Adrenal gland (tissue), 12 donors: ENCODE measurements around the gene SHISA7. TPM values are rescaled to one million over a fixed set of nuclear protein-coding genes. Genes with fewer than 3 reads are reported as not detected.

Source experiments
- DNase-seq, 7 donors: peaks; one replicate each; pipeline ENCODE4 v3.0.0-alpha.2; 2019 to 2020
- H3K27ac ChIP-seq, 5 donors: fragments of 200-600 bp; sonication (generic) in 4 of 5; 1 replicate in 3 of 5; 2 replicates in 2 of 5; pipeline versions ENCODE4 v1.5.1 to v1.8.0; 2016 to 2020; ENCODE audit warnings: mild to moderate bottlenecking in 1 of 5
- H3K27me3 ChIP-seq: fragments of 200-600 bp; 2 replicates; pipeline ENCODE4 v1.8.0; 2021
- H3K36me3 ChIP-seq, 2 donors: fragments of 200-600 bp; replicated peaks in 1 of 2; 1 replicate in 1 of 2; 2 replicates in 1 of 2; pipeline versions ENCODE4 v1.5.1 to v1.8.0; 2018 to 2022
- H3K4me1 ChIP-seq, 2 donors: fragments of 200-600 bp; replicated peaks in 1 of 2; 1 replicate in 1 of 2; 2 replicates in 1 of 2; pipeline versions ENCODE4 v1.5.1 to v1.8.0; 2018 to 2021
- H3K4me3 ChIP-seq, 4 donors: fragments of 200-600 bp; sonication (generic) in 3 of 4; one replicate each; pipeline ENCODE4 v1.5.1; 2016 to 2018
- H3K9me3 ChIP-seq, 3 donors: fragments of 200-600 bp; sonication (generic) in 1 of 3; replicated peaks in 1 of 3; 1 replicate in 2 of 3; 2 replicates in 1 of 3; pipeline versions ENCODE4 v1.5.1 to v1.8.0; 2016 to 2021
- POLR2A ChIP-seq, 2 donors: fragments of 450-650 bp; IDR thresholded peaks; one replicate each; pipeline ENCODE4 v1.6.1; 2017; ENCODE audit warnings: antibody characterized with exemption in 2 of 2, mild to moderate bottlenecking in 2 of 2, moderate library complexity in 1 of 2
- WGBS, 4 donors: extraction: QIAGEN DNeasy Blood & Tissue Kit in 2 of 4; methylation state at CpG; one replicate each; pipeline versions ENCODE4 v1.1.5 to v1.1.7; 2013 to 2017; 5-methylcytosine and 5-hydroxymethylcytosine counted together
- intact Hi-C, 2 donors: fragments of 100-400 bp; cut with DNase I; formaldehyde crosslinking; loops; one replicate each; pipeline versions ENCODE4 v1.14.1 to v1.15.0; 2022 to 2023
- polyA plus RNA-seq, 3 donors: library from polyadenylated mRNA; stranded (reverse); fragments of 200-250 nt in 2 of 3; fragments of 350-450 nt in 1 of 3; fragmentation: Illumina TruSeq in 1 of 3; extraction: RNeasy Lipid Tissue Mini Kit (QIAGEN cat#74804) in 1 of 3; gene quantifications; one replicate each; pipeline ENCODE4 v1.2.3, GENCODE V29; 2013 to 2014
- total RNA-seq, 9 donors: library from RNA; depleted of rRNA in 4 of 9; stranded (reverse); fragments of >200 nt in 4 of 9; fragments of 120-200 nt in 1 of 9; fragmentation: NEBNext Ultra II Directional in 1 of 9; extraction: Animal tissue kit (Norgen Biotek cat#: 25700) in 1 of 9; gene quantifications; one replicate each; pipeline versions ENCODE4 v1.1.0 to v1.2.4, GENCODE V29; 2013 to 2023
- TF ChIP-seq, protein P1 (sequence below), 6 experiments: fragments of 450-650 bp in 4 of 6; fragments of 200-600 bp in 2 of 6; sonication (generic) in 1 of 6; IDR thresholded peaks; 1 replicate in 5 of 6; 2 replicates in 1 of 6; pipeline versions ENCODE4 v1.5.1 to v1.8.0; 2016 to 2021; ENCODE audit warnings: antibody characterized with exemption in 6 of 6, mild to moderate bottlenecking in 2 of 6, moderate library complexity in 1 of 6
- donor health status: healthy with polysubstance abuse.
- donor health status: Bipolar disorder and iron deficiency.
- donor health status: DM: yes; HTN: yes; CAD: no.
- donor health status: DM: no; HTN: no; CAD: no.
- donor health status: DM: no; HTN: no; CAD: no.
- donor health status: DM: yes; HTN: yes; CAD: no.

The SHISA7 gene
- total and polyA plus RNA-seq, 12 donors = 0.08 to 1.3 (median 0.44) TPM; not detected in 4

DNA sequence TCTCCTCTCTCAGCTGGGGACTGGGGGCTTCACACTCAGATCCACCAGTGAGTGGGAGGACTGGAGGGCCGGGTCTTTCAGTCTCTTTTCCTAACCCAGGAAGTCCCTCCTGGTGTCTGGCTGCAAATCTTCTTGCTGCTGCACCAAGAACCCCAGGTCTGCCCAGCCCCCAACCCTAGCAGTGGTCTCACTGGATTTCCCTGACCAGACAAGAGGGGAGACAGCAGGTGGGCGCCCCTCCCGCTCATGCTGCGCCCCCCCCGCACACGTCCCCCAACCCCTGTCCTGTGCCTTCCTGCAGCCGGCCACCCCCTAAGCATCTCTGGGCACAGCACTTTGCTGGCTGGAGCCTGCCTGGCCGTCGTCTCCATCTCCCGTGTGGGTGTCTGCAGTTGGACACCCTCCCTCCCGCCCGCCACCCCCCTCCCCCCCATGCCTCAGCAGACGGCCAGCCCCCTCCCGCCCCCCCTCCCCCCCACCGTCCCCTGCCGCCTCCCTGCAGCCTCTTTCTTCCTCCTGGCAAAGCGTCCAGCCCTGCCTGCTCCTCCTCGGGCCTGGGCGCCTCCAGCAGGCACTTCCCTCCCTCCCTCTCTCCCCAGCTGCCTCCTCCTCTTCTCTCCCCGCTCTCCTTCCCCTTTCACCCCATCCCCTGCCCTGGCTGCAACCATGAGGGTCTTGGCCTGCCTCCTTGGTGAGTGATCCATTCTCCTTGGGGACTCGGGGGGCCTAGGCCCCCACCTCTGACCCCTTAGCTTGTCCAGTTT lies 45.0 kb upstream of the SHISA7 start, which contains the start of gene SSC5D:
Gene SSC5D (plus strand): TSS at position 513 of the 764 bp plus-strand sequence. CDS start 154 bp downstream, at position 667.
- H3K36me3 ChIP-seq = peaks cover 0 to 4% of the 10 kb centered on the region in 2 donors

GRCh38 chr19:55486971-55487923 lies 44.1 kb upstream of the SHISA7 start:
- 22 to 25% (median 23%) methylated on average over 16 to 27 of the region's 27 CpGs for WGBS, 4 donors
- peak; percentile 83 to 97 (median 88) for DNase-seq
- intact Hi-C loops = no loop called here
- no peaks in the 10 kb centered on the region for H3K9me3 ChIP-seq
- H3K27ac ChIP-seq = peak overlapping the region; percentile 76 to 97 (median 93)
- peak overlapping the region in 1 of 4 donors; percentile 5 for H3K4me3 ChIP-seq
- H3K27me3 ChIP-seq = no peaks in the 10 kb centered on the region
- H3K36me3 ChIP-seq = peaks cover 0 to 11% of the 10 kb centered on the region in 2 donors
- H3K4me1 ChIP-seq = peaks cover 38 to 39% of the 10 kb centered on the region in 2 donors
- TF ChIP-seq, protein P1, sequence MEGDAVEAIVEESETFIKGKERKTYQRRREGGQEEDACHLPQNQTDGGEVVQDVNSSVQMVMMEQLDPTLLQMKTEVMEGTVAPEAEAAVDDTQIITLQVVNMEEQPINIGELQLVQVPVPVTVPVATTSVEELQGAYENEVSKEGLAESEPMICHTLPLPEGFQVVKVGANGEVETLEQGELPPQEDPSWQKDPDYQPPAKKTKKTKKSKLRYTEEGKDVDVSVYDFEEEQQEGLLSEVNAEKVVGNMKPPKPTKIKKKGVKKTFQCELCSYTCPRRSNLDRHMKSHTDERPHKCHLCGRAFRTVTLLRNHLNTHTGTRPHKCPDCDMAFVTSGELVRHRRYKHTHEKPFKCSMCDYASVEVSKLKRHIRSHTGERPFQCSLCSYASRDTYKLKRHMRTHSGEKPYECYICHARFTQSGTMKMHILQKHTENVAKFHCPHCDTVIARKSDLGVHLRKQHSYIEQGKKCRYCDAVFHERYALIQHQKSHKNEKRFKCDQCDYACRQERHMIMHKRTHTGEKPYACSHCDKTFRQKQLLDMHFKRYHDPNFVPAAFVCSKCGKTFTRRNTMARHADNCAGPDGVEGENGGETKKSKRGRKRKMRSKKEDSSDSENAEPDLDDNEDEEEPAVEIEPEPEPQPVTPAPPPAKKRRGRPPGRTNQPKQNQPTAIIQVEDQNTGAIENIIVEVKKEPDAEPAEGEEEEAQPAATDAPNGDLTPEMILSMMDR (IDR thresholded peaks at IDR 0.05) = no peak
- TF ChIP-seq POLR2A (IDR thresholded peaks at IDR 0.05) = peak in 1 of 2 donors; percentile 60

More for the DNA sequence above, 45.0 kb upstream of the SHISA7 start, which contains the start of gene SSC5D:
- TF ChIP-seq, protein P1 (IDR thresholded peaks at IDR 0.05) = no peak
- TF ChIP-seq POLR2A (IDR thresholded peaks at IDR 0.05) = no peak
- peak in 5 of 7 donors; percentile 32 to 60 (median 47) for DNase-seq
- intact Hi-C loops = no loop called here
- no peaks in the 10 kb centered on the region for H3K9me3 ChIP-seq
- WGBS, 4 donors = 3 to 26% (median 8%) methylated on average over 7 to 20 of the region's 21 CpGs
- H3K4me3 ChIP-seq = peak within 1 kb of the TSS in 1 of 4 donors; percentile 5
- H3K4me1 ChIP-seq = peaks cover 38 to 39% of the 10 kb centered on the region in 2 donors
- H3K27ac ChIP-seq = peak within 1 kb of the TSS; percentile 76 to 97 (median 93)
- no peaks in the 10 kb centered on the region for H3K27me3 ChIP-seq

GRCh38 chr19:55486043-55486970 lies 43.2 kb upstream of the SHISA7 start:
- Histone ChIP-seq H3K27ac (peak overlapping the region; percentile 76 to 97 (median 93)), H3K36me3 (peaks cover 0 to 15% of the 10 kb centered on the region in 2 donors), H3K4me1 (peaks cover 38 to 39% of the 10 kb centered on the region in 2 donors), H3K27me3 (no peaks in the 10 kb centered on the region), H3K9me3 (no peaks in the 10 kb centered on the region), H3K4me3 (peak overlapping the region in 1 of 4 donors; percentile 5)
- TF ChIP-seq POLR2A (IDR thresholded peaks at IDR 0.05) = no peak
- TF ChIP-seq, protein P1 (IDR thresholded peaks at IDR 0.05) = peak; percentile 8 to 41 (median 33)
- peak in 6 of 7 donors; percentile 55 to 68 (median 60) for DNase-seq
- intact Hi-C loops = no loop called here
- 40 to 49% (median 42%) methylated on average over 12 to 53 of the region's 53 CpGs for WGBS, 4 donors
